SW480 (cell line): ENCODE measurements around the gene PDE6G.
"Not testable (repeated sequence)": the region's sequence is repeated elsewhere in the genome, so short reads cannot be mapped to it uniquely, and the experiment has no call there.

ENCODE experiments used
- DNase-seq: peaks from one replicate; pipeline ENCODE4 v3.0.0-alpha.2; 2016; ENCODE audit warnings: low spot score

Gene PDE6G

DNA sequence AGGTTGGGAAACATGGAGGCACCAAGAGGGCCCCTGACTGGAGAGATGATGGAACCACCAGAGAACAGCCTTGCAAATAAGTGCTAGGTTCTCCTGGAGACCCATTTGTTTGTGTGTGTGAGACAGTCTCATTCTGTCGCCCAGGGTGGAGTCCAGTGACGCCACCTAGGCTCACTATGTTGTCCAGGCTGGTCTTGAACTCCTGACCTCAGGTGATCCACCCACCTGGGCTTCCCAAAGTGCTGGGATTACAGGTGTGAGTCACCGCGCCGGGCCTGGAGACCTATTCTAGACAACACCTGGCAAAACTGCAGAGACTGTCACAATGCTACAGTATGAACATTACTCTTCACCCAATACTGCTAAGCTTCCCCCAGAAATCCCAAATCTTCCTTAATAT, 20.9 kb downstream of the PDE6G start:
- no peak for DNase-seq

DNA sequence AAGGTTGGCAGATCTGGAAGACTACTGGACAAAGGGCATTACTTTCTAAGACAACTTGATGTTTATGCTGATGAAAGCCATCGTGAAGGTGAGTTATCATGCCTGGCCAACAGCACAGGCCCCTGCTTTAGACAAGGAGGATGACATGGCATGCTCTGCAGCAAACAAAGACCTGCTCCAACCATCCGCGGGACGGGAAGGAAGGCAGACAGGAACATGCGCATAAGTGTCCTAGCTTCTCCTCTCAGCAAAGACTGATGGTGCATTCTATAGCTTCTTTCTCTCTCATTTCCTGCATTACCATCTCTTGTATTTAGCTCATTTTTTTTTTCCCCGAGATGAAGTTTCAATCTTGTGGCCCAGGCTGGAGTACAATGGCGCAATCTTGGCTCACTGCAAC, 24.9 kb downstream of the PDE6G start:
- DNase-seq, result no peak

GRCh38 chr17:81630274-81630673, 26.1 kb downstream of the PDE6G start:
- no peak for DNase-seq

GRCh38 chr17:81621494-81622130, 34.7 kb downstream of the PDE6G start:
- no peak for DNase-seq

GRCh38 chr17:81618307-81618706, 38.0 kb downstream of the PDE6G start:
- not testable (repeated sequence) for DNase-seq

DNA sequence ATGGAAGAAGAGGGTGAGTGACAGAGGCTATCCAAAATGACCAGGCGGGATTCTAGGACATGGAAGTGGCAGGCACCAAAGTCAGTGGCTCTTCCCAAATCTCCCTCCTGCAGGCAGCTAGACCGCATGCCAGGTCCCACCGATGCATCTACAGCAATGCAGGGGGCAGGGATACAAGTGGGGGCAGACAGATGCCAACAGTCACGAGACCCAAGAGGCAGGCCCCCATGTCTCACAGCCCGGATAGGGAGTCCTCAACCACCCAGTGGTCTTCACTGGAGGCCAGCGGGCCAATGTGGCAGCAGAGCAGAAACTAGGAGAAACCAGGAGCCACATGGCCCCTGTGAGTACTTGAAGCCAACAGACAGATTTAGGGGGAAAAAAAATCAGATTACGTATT, 39.5 kb downstream of the PDE6G start:
- DNase-seq, result no peak

GRCh38 chr17:81615401-81615930, 40.9 kb downstream of the PDE6G start:
- DNase-seq, result no peak

DNA sequence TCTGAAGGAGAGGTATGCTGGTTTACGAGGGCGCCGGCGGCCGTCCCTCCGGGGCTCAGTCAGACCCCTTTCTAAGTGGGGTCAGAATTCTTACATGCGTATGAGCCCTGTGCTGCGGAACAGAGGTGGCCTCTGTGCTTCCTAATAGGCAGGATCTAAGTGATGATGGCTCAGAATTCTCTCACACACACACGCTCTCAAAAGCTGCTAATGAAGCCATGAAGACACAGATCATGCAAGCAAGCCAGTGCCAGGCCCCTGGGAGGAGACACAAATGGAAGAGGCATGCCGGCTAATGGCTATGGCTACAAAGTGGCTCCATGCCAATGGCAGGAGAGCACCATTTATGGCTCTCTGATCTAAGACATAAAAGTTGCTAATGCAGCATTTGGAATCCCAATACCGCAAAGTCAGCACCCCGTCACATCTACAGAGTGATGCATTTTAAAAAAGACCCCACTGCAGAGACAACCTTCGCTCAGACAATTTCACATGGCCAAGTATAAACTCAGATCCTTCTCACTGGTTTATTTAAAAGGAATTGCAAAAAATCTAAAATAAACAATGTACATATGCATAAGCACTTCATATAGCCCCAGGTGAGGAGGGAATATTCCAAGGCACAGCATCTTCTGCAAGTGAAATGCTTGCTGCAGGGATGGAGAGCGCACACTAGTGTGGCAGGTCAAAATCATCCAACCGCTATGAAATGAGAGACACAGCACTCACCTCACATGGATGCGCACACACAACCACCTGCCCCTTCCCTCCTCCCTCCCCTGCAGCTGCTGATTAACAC, 44.0 kb downstream of the PDE6G start:
- DNase-seq, result no peak

- no peak for DNase-seq
Observed at GRCh38 chr17:81609541-81610311, 46.6 kb downstream of the PDE6G start.

GRCh38 chr17:81608605-81609004, 47.7 kb downstream of the PDE6G start:
- no peak for DNase-seq

- DNase-seq, result no peak
Observed at GRCh38 chr17:81608082-81608481, 48.3 kb downstream of the PDE6G start.

GRCh38 chr17:81607431-81607830, 48.9 kb downstream of the PDE6G start:
- no peak for DNase-seq

- DNase-seq, result no peak
Observed at GRCh38 chr17:81603846-81604610, 52.3 kb downstream of the PDE6G start.

- peak; percentile 56 for DNase-seq
Observed at GRCh38 chr17:81601525-81602120, 54.7 kb downstream of the PDE6G start.
